NCI-H2107 treated with DMSO at 0.1 percent for 48 hours (cell line): ENCODE data around the gene RAP2A.

Experiments
- DNase-seq: peaks from one replicate; lab custom pipeline; 2025; ENCODE audit not compliant: unreplicated experiment; lab: John Stamatoyannopoulos, UW

Gene RAP2A

DNA sequence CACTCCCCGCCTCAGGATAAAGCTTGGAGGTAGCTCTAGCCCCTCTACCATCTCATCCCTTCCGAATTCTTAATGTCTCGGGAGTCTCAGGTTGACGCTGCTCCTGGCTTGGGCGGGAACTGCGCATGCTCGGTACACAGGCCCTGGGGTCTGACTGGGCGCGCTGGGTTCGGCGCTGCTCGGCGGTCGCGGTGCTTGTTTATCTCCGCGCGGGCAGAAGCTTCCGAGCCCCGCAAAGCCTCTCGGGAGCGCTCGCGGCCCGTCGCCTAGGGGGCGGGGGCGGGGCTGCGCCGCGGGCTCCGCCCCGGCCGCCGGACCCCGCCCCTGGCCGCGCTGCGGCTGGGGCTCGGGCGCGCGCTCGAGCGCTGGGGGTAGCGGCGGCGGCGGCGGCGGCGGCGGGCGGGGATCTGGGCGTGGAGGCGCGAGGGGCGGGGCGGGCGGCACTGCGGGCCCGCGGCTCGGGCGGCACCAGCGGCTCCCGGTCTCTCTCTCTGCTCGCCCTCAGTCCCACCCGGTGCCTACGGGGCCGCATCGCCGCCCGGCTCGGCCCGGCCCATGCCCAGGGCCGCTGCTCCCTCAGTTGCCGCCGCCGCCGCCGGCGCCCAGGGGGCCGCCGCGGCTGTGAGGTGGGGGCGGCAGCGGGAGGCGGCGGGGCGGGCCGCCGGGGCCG lies at the start of gene RAP2A:
TSS of gene RAP2A (plus strand) at position 443 of the 670 bp plus-strand sequence. CDS start 302 bp downstream, outside the sequence.
- peak; percentile 83 for DNase-seq

DNA sequence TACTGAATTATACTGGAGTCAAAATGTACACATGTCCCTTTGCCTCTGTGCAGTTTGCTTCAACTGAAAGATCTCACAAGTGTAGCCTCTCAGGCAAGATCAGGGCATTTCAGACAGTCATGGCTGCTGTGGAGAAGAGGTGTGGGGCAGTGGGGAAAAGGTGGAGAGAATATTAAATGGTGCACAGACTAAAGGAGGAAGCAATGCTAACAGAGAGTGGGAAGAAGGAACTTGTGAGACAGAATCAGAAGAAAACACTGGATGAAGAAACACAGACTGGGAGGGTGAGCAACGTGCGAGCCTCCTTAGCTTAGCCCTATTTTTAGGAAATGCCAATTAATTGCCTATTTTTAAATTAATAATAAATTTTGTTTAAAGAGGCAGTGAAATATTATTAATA lies 49.6 kb upstream of the RAP2A start:
- no peak for DNase-seq

- no peak for DNase-seq
Observed at GRCh38 chr13:97385146-97385545, 48.8 kb upstream of the RAP2A start.

DNA sequence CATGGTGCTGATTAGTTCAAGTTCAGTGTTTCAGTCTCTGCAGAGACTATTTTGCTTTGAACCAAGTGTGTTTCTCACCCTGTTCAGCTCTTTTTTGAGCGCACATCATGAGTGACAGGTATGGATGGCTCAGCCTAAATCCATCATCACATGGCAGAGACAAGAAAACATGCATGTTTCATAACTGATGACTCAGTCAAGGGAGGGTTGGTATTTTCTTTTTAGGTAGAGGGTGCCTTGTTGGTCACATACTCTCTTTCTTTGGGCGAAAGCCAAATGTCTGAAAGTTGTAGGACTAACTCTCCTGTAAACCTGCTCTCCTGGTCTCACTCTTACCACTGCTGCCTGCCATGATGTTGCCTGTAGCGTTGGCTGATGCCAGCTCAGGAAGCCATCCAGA lies 48.1 kb upstream of the RAP2A start:
- DNase-seq, result no peak

DNA sequence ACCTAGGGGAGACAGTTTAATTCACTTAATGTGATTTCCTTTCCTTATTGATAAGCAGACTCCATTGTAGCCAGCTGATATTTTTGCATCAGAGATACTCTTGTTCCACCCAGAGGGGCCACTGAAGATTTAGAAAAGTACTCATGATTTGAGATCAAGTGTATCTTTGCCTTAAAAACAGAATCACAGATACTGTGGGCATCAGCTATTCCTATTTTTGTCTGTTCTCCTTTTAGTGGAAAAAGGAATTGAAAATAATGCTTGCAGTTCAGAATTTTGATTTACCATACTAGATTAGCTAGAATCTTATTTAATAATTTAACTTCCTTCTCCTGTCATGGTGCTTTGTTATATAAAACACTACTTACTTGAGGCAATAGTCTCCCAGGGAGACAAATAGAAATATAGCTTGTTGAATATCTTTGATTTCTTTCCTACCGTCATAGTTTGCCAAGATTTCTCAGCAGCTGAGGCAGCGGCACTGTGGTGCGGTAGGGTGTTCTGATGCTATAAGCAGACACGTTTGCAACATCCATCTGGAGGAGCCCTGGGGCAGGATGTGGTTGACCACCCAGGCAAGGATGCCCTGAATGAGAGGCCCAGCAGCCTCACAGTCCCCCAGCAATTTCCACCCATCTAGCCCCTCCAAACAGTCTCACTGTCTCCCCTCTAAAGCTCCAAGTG lies 47.0 kb upstream of the RAP2A start:
- DNase-seq, result no peak

GRCh38 chr13:97387485-97387839 lies 46.5 kb upstream of the RAP2A start:
- DNase-seq, result no peak

DNA sequence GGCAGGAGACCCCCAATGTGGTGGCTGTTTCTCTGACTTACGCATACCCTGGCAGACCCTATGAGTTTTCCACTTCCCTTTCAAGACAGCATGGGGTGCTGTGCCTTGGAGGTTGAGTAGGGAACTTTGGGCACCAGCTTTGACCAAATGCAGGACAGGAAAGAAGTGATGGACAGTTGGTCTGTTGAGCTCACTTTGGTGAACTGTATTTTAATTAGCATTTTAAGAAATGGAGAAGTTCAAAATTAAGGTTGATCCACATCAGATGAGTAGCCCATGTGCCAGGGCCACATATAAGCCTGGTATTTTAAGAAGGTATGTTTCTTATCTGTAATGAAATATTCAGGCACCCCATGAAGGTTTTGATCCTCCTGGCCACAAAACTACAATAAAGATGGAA lies 46.1 kb upstream of the RAP2A start:
- DNase-seq, result no peak

GRCh38 chr13:97388373-97388772 lies 45.6 kb upstream of the RAP2A start:
- DNase-seq, result no peak

- no peak for DNase-seq
Observed at GRCh38 chr13:97390941-97391600, 42.9 kb upstream of the RAP2A start.

DNA sequence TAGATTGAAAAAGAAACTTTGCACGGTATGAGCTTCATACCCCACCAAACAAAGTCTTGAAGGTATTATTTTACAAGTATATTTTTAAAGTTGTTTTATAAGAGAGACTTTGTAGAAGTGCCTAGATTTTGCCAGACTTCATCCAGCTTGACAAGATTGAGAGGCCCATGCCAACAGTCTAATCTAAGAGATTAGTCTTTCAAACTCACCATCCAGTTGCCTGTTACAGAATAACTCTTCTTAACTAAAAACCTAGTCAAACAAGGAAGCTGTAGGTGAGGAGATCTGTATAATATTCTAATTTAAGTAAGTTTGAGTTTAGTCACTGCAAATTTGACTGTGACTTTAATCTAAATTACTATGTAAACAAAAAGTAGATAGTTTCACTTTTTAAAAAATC lies 41.9 kb upstream of the RAP2A start:
- no peak for DNase-seq

GRCh38 chr13:97394542-97394941 lies 39.4 kb upstream of the RAP2A start:
- DNase-seq, result no peak

GRCh38 chr13:97395447-97396136 lies 38.4 kb upstream of the RAP2A start:
- DNase-seq, result no peak

DNA sequence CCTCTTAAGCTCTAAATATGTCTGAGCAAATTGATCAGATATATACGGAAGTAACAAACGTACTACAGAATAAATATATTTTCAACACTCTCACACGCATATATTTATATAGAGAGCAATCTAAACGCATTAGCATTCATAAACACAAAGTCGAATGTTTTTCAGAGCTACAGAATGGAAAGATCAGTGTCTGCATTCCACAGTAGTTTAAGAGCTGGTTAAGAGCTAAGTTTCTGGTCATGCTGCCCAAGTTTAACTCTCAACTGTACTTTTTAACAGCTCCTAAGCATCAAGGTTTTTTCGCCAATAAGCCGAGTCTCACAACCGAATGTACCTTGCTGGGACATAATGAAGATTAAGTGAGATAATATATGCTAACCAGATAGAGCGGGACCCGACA lies 36.7 kb upstream of the RAP2A start:
- DNase-seq, result no peak

DNA sequence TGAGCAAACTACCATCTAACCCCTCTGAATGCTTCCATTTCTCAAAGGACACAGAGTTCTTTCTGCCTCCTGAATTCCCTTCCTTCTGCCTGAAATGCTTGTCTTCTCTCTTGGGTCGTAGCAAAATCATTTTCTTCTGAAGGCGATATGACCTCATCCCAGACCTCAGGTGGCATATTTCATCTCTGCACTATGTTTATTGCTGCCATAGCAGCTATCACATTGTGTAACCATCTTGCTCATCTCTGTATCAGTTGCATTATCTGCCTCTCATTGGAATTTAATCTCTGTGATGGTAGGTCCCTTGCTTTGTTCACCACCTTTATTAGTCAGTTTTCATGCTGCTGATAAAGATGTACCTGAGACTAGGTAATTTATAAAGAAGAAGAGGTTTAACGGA lies 32.5 kb upstream of the RAP2A start:
- no peak for DNase-seq

DNA sequence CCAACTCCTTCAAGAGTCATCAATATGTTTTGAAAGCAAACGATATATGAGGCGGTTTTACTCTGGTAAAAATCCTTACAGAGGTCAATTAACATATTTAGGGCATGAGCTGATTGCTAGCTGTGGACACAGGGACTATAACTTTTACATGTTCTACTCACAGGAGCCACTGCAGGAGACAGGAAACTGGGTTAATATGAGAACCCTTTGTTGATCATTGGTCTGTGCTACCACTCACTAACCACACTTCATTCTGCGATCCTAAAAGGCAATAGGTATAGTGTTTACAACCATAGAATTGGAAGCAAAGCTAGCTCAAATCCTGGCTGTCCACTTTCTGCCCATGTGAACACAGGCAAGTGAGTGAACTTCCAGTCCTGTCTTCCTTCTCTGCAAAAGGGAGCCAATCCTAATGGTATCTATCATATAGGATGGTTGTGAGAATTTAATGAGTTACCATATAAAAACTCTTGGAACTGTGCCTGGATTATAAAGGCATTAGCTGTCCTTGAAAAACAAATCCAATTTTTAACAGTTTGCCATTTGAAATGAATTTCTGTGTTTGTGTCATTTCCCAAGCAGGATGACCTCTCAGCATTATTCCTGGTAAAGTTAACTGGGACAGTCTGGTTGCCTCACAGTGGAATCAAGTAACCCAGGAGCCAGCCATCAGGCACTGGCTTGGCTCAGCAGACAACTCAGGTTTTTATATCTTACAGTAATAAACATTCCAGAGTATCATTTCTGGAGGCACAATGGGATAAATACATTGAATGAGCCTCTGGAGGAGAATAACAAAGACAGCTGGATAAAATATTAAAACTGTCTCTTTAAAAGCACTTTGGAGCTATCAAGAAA lies 29.8 kb upstream of the RAP2A start:
- no peak for DNase-seq

DNA sequence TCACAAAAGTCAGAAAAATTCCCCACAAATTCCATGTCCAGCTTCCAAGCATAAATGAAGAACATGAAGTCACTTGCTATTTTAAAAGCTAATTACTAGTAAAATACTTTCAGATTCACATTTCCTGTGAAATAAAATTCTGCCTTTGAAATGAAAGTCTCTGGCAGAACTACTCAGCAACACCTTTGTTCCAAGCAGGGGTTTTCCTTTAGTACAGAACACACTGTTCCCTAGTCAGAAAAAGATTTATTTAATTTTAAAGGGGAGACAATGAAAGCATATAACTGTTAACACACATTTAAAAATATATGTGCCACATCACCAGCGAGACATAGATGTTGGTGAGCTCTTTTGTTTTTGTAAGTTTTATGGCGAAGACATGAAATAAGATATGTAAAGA lies 26.4 kb upstream of the RAP2A start:
- DNase-seq, result no peak

DNA sequence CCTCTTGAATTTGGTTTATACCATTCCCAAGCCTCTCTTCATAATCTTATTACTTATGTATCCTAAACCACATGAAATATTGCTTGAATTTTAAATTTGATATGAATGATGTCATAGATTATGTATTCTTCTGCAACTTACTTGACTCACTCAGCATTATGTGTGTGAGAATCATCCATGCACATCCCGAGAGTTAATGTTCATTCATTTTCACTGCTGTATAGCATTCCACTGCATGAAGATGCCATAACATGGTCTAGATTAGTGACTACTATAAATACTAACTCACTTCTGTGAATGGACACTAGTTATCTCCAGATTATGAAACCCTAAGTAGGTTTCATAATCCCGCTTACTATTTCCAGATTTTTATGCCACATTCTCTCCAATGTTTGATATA lies 25.0 kb upstream of the RAP2A start:
- DNase-seq, result no peak

DNA sequence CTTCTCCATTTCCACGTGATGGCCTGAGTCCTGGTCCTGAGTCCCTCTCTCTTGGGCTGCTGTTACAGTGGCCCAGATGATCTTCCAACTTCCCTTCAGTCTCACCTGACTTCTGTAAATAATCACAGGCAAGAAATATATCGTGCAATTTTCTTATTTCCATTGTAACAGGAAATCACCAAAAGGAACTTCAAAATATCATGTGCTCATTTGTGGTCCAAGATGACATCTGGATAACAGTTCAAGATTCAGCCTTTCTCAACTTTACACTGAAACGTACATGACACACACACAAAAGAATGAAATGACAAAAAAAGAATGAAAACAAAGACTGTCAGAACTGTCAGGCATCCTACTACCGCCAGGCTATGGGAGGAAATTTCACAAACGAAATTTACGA lies 22.0 kb upstream of the RAP2A start:
- DNase-seq, result no peak

- no peak for DNase-seq
Observed at GRCh38 chr13:97413694-97414093, 20.3 kb upstream of the RAP2A start.

DNA sequence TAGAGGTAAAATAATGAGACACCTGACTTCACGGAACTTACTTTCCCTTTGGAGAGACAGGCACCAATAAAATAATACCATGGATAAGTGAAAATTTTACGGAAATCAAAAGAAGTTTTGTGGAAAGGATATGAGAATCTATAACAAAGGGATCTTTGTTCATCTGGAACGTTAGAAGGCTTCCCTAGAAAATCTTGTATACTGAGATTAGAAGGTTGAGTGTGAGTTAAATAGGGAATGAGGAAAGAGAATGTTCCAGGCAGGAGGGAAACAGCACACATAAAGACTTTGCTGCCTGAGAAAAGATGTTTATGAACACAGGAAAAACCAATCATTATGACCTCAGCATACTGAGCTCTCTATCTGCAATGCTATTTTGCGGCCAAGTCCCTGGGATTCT lies 19.6 kb upstream of the RAP2A start:
- no peak for DNase-seq

GRCh38 chr13:97417698-97418097 lies 16.3 kb upstream of the RAP2A start:
- no peak for DNase-seq
